ENCODE data around the gene SMOC2.

Gene SMOC2

GRCh38 chr6:168598251-168599117, 157.5 kb downstream of the SMOC2 start:
- Mint-ChIP-seq H3K36me3 (no peaks in the 10 kb centered on the region), H3K27me3 (no peaks in the 10 kb centered on the region), H3K9me3 (peaks cover 7% of the 10 kb centered on the region), H3K4me3 (no peak overlapping the region), H3K27ac (no peak overlapping the region), H3K4me1 (no peaks in the 10 kb centered on the region)
- CTCF ChIA-PET: no interaction called here
- DNase-seq: no peak

GRCh38 chr6:168599118-168599494, 158.1 kb downstream of the SMOC2 start:
- Mint-ChIP-seq H3K9me3 (peaks cover 7% of the 10 kb centered on the region), H3K4me1 (no peaks in the 10 kb centered on the region), H3K27ac (no peak overlapping the region), H3K4me3 (no peak overlapping the region), H3K27me3 (no peaks in the 10 kb centered on the region), H3K36me3 (no peaks in the 10 kb centered on the region)
- CTCF ChIA-PET: no interaction called here
- no peak for DNase-seq

- Mint-ChIP-seq H3K36me3 (no peaks in the 10 kb centered on the region), H3K27ac (no peak overlapping the region), H3K4me3 (no peak overlapping the region), H3K4me1 (no peaks in the 10 kb centered on the region), H3K27me3 (no peaks in the 10 kb centered on the region), H3K9me3 (peaks cover 7% of the 10 kb centered on the region)
- no peak for DNase-seq
- CTCF ChIA-PET: no interaction called here
Observed at GRCh38 chr6:168599769-168600330, 158.9 kb downstream of the SMOC2 start.

GRCh38 chr6:168600381-168600780, 159.4 kb downstream of the SMOC2 start:
- H3K9me3 Mint-ChIP-seq: peaks cover 6% of the 10 kb centered on the region
- H3K36me3 Mint-ChIP-seq: no peaks in the 10 kb centered on the region
- no peaks in the 10 kb centered on the region for H3K4me1 Mint-ChIP-seq
- H3K27ac Mint-ChIP-seq: no peak overlapping the region
- CTCF ChIA-PET: no interaction called here
- no peak for DNase-seq
- no peak overlapping the region for H3K4me3 Mint-ChIP-seq
- no peaks in the 10 kb centered on the region for H3K27me3 Mint-ChIP-seq

- DNase-seq: no peak
- Mint-ChIP-seq H3K4me3 (no peak overlapping the region), H3K36me3 (no peaks in the 10 kb centered on the region), H3K4me1 (no peaks in the 10 kb centered on the region), H3K9me3 (peaks cover 5% of the 10 kb centered on the region), H3K27me3 (no peaks in the 10 kb centered on the region), H3K27ac (no peak overlapping the region)
- CTCF ChIA-PET: no interaction called here
Observed at GRCh38 chr6:168601111-168601510, 160.1 kb downstream of the SMOC2 start.

GRCh38 chr6:168601546-168601945, 160.6 kb downstream of the SMOC2 start:
- DNase-seq: no peak
- Mint-ChIP-seq H3K9me3 (peaks cover 5% of the 10 kb centered on the region), H3K27me3 (peaks cover 1% of the 10 kb centered on the region), H3K4me1 (no peaks in the 10 kb centered on the region), H3K27ac (no peak overlapping the region), H3K4me3 (no peak overlapping the region), H3K36me3 (no peaks in the 10 kb centered on the region)
- CTCF ChIA-PET: no interaction called here

GRCh38 chr6:168602576-168602975, 161.6 kb downstream of the SMOC2 start:
- Mint-ChIP-seq H3K27me3 (peaks cover 4% of the 10 kb centered on the region), H3K9me3 (peaks cover 5% of the 10 kb centered on the region), H3K27ac (no peak overlapping the region), H3K36me3 (no peaks in the 10 kb centered on the region), H3K4me1 (no peaks in the 10 kb centered on the region), H3K4me3 (no peak overlapping the region)
- CTCF ChIA-PET: no interaction called here
- DNase-seq: no peak

GRCh38 chr6:168603234-168603633, 162.2 kb downstream of the SMOC2 start:
- DNase-seq: no peak
- H3K27me3 Mint-ChIP-seq: peaks cover 4% of the 10 kb centered on the region
- H3K9me3 Mint-ChIP-seq: peaks cover 5% of the 10 kb centered on the region
- no peaks in the 10 kb centered on the region for H3K4me1 Mint-ChIP-seq
- no peaks in the 10 kb centered on the region for H3K36me3 Mint-ChIP-seq
- H3K4me3 Mint-ChIP-seq: no peak overlapping the region
- CTCF ChIA-PET: no interaction called here
- no peak overlapping the region for H3K27ac Mint-ChIP-seq

- H3K4me3 Mint-ChIP-seq: no peak overlapping the region
- H3K4me1 Mint-ChIP-seq: no peaks in the 10 kb centered on the region
- no peaks in the 10 kb centered on the region for H3K36me3 Mint-ChIP-seq
- peaks cover 4% of the 10 kb centered on the region for H3K27me3 Mint-ChIP-seq
- H3K9me3 Mint-ChIP-seq: peaks cover 3% of the 10 kb centered on the region
- DNase-seq: no peak
- CTCF ChIA-PET: no interaction called here
- no peak overlapping the region for H3K27ac Mint-ChIP-seq
Observed at GRCh38 chr6:168605964-168606363, 165.0 kb downstream of the SMOC2 start.

GRCh38 chr6:168606722-168607121, 165.7 kb downstream of the SMOC2 start:
- Mint-ChIP-seq H3K9me3 (peaks cover 3% of the 10 kb centered on the region), H3K4me1 (no peaks in the 10 kb centered on the region), H3K27me3 (peaks cover 4% of the 10 kb centered on the region), H3K36me3 (no peaks in the 10 kb centered on the region), H3K27ac (no peak overlapping the region), H3K4me3 (no peak overlapping the region)
- CTCF ChIA-PET: no interaction called here
- no peak for DNase-seq

GRCh38 chr6:168607272-168608112, 166.5 kb downstream of the SMOC2 start:
- Mint-ChIP-seq H3K36me3 (no peaks in the 10 kb centered on the region), H3K27me3 (peaks cover 4% of the 10 kb centered on the region), H3K9me3 (peaks cover 4% of the 10 kb centered on the region), H3K4me1 (no peaks in the 10 kb centered on the region), H3K27ac (no peak overlapping the region), H3K4me3 (no peak overlapping the region)
- CTCF ChIA-PET: no interaction called here
- DNase-seq: no peak

- H3K4me3 Mint-ChIP-seq: no peak overlapping the region
- no peak for DNase-seq
- H3K36me3 Mint-ChIP-seq: no peaks in the 10 kb centered on the region
- peaks cover 4% of the 10 kb centered on the region for H3K27me3 Mint-ChIP-seq
- CTCF ChIA-PET: interaction anchor here (0.7 kb wide), 1 partner anchor 1863 kb away, joined by 3 read pairs; no protein-coding TSS in a partner anchor
- H3K4me1 Mint-ChIP-seq: no peaks in the 10 kb centered on the region
- H3K27ac Mint-ChIP-seq: no peak overlapping the region
- peaks cover 5% of the 10 kb centered on the region for H3K9me3 Mint-ChIP-seq
Observed at GRCh38 chr6:168608113-168608400, 167.1 kb downstream of the SMOC2 start.

GRCh38 chr6:168609026-168609685, 168.2 kb downstream of the SMOC2 start:
- no peak overlapping the region for H3K27ac Mint-ChIP-seq
- CTCF ChIA-PET: no interaction called here
- peaks cover 8% of the 10 kb centered on the region for H3K9me3 Mint-ChIP-seq
- DNase-seq: no peak
- H3K4me1 Mint-ChIP-seq: no peaks in the 10 kb centered on the region
- no peak overlapping the region for H3K4me3 Mint-ChIP-seq
- no peaks in the 10 kb centered on the region for H3K36me3 Mint-ChIP-seq
- peaks cover 4% of the 10 kb centered on the region for H3K27me3 Mint-ChIP-seq

- H3K4me1 Mint-ChIP-seq: no peaks in the 10 kb centered on the region
- H3K36me3 Mint-ChIP-seq: no peaks in the 10 kb centered on the region
- peaks cover 8% of the 10 kb centered on the region for H3K9me3 Mint-ChIP-seq
- H3K27ac Mint-ChIP-seq: no peak overlapping the region
- no peak overlapping the region for H3K4me3 Mint-ChIP-seq
- peaks cover 4% of the 10 kb centered on the region for H3K27me3 Mint-ChIP-seq
- DNase-seq: no peak
- CTCF ChIA-PET: no interaction called here
Observed at GRCh38 chr6:168609914-168610490, 169.0 kb downstream of the SMOC2 start.
